ENCODE data around the gene DCAF4. TPM values are rescaled to one million over a fixed set of nuclear protein-coding genes. Genes with fewer than 3 reads are reported as not detected.

The DCAF4 gene
- total and polyA plus RNA-seq, 9 donors: 8.4 to 14.5 (median 11.3) TPM

- Histone ChIP-seq H3K9me3 (replicated peaks; ENCODE audit: control insufficient read depth, low read depth, low read length) (no peaks in the 10 kb centered on the region), H3K36me3 (ENCODE audit: control insufficient read depth, insufficient read depth, low read length) (no peaks in the 10 kb centered on the region), H3K4me1 (ENCODE audit: control insufficient read depth, insufficient read depth, low read length) (no peaks in the 10 kb centered on the region), H3K4me3 (ENCODE audit: low read length) (no peak overlapping the region), H3K27me3 (ENCODE audit: control insufficient read depth, insufficient read depth, low read length) (peaks cover 23% of the 10 kb centered on the region), H3K27ac (ENCODE audit: low read length) (no peak overlapping the region)
- no CpG with 5 or more reads among the region's 2 CpGs for WGBS (ENCODE audit: insufficient coverage)
- DNase-seq: no peak
Observed at GRCh38 chr14:72883109-72883508, 43.2 kb upstream of the DCAF4 start.

- no peaks in the 10 kb centered on the region for H3K4me1 ChIP-seq (ENCODE audit: control insufficient read depth, insufficient read depth, low read length)
- WGBS (ENCODE audit: insufficient coverage): 60% methylated on average over 2 of the region's 4 CpGs
- DNase-seq: no peak
- H3K27me3 ChIP-seq (ENCODE audit: control insufficient read depth, insufficient read depth, low read length): peaks cover 27% of the 10 kb centered on the region
- H3K36me3 ChIP-seq (ENCODE audit: control insufficient read depth, insufficient read depth, low read length): no peaks in the 10 kb centered on the region
- no peak overlapping the region for H3K4me3 ChIP-seq (ENCODE audit: low read length)
- H3K27ac ChIP-seq (ENCODE audit: low read length): no peak overlapping the region
- no peaks in the 10 kb centered on the region for H3K9me3 ChIP-seq (replicated peaks; ENCODE audit: control insufficient read depth, low read depth, low read length)
Observed at GRCh38 chr14:72883961-72884360, 42.3 kb upstream of the DCAF4 start.

GRCh38 chr14:72884386-72884785 lies 41.9 kb upstream of the DCAF4 start:
- H3K4me1 ChIP-seq (ENCODE audit: control insufficient read depth, insufficient read depth, low read length): no peaks in the 10 kb centered on the region
- H3K36me3 ChIP-seq (ENCODE audit: control insufficient read depth, insufficient read depth, low read length): no peaks in the 10 kb centered on the region
- no peak overlapping the region for H3K4me3 ChIP-seq (ENCODE audit: low read length)
- 100% methylated on average over 1 of the region's 4 CpGs for WGBS (ENCODE audit: insufficient coverage)
- peaks cover 31% of the 10 kb centered on the region for H3K27me3 ChIP-seq (ENCODE audit: control insufficient read depth, insufficient read depth, low read length)
- DNase-seq: no peak
- H3K9me3 ChIP-seq (replicated peaks; ENCODE audit: control insufficient read depth, low read depth, low read length): no peaks in the 10 kb centered on the region
- no peak overlapping the region for H3K27ac ChIP-seq (ENCODE audit: low read length)

DNA sequence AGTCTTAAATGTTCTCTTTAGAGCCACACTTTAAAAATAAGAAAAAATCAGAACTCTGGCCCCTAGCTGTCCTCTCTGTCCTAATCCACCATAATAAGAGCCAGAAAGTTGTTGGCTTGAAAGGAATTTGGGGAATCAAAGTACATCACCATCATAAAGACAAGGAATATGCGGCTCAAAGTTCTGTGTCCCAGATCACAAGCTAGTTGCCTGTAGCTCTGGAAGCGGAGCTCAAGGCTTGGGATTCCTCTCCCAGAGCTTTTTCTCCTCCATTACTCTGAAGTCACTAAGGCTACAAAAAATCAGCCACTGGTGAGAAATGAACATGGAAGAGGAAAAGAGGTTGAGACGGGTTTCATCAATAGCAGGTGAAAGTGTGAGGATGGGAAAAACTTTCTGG lies 38.8 kb upstream of the DCAF4 start:
- H3K36me3 ChIP-seq (ENCODE audit: control insufficient read depth, insufficient read depth, low read length): no peaks in the 10 kb centered on the region
- H3K27ac ChIP-seq (ENCODE audit: low read length): no peak overlapping the region
- no peaks in the 10 kb centered on the region for H3K9me3 ChIP-seq (replicated peaks; ENCODE audit: control insufficient read depth, low read depth, low read length)
- WGBS (ENCODE audit: insufficient coverage): no CpG with 5 or more reads among the region's 3 CpGs
- H3K4me1 ChIP-seq (ENCODE audit: control insufficient read depth, insufficient read depth, low read length): peaks cover 8% of the 10 kb centered on the region
- no peak for DNase-seq
- H3K27me3 ChIP-seq (ENCODE audit: control insufficient read depth, insufficient read depth, low read length): peaks cover 54% of the 10 kb centered on the region
- no peak overlapping the region for H3K4me3 ChIP-seq (ENCODE audit: low read length)

DNA sequence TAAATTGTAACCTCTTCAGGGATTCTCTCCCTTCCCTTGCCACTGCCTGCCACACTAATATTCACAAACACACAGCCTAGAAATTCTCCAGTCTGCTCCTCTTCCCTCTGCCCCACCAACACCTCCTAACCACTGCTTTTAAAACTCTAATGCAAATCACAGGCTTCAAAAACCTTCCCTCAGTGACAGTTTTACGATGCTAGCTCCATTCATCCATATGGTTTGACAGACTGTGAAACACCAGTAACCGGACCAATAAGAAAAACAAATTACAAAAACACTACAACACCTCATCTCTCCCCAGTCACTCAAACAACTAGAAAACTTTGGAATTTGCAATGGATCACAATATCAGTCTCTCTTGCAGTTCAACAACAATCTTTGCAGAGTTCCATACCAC lies 38.1 kb upstream of the DCAF4 start:
- Histone ChIP-seq H3K4me3 (ENCODE audit: low read length) (no peak overlapping the region), H3K36me3 (ENCODE audit: control insufficient read depth, insufficient read depth, low read length) (no peaks in the 10 kb centered on the region), H3K4me1 (ENCODE audit: control insufficient read depth, insufficient read depth, low read length) (peaks cover 14% of the 10 kb centered on the region), H3K27ac (ENCODE audit: low read length) (no peak overlapping the region), H3K27me3 (ENCODE audit: control insufficient read depth, insufficient read depth, low read length) (peaks cover 56% of the 10 kb centered on the region), H3K9me3 (replicated peaks; ENCODE audit: control insufficient read depth, low read depth, low read length) (no peaks in the 10 kb centered on the region)
- DNase-seq: no peak
- 29% methylated on average over 2 of the region's 2 CpGs for WGBS (ENCODE audit: insufficient coverage)

GRCh38 chr14:72888636-72889201 lies 37.5 kb upstream of the DCAF4 start:
- no peak for DNase-seq
- Histone ChIP-seq H3K27me3 (ENCODE audit: control insufficient read depth, insufficient read depth, low read length) (peaks cover 58% of the 10 kb centered on the region), H3K9me3 (replicated peaks; ENCODE audit: control insufficient read depth, low read depth, low read length) (no peaks in the 10 kb centered on the region), H3K36me3 (ENCODE audit: control insufficient read depth, insufficient read depth, low read length) (no peaks in the 10 kb centered on the region), H3K4me1 (ENCODE audit: control insufficient read depth, insufficient read depth, low read length) (peaks cover 14% of the 10 kb centered on the region), H3K4me3 (ENCODE audit: low read length) (no peak overlapping the region), H3K27ac (ENCODE audit: low read length) (no peak overlapping the region)
- WGBS (ENCODE audit: insufficient coverage): 83% methylated on average over 1 of the region's 2 CpGs

DNA sequence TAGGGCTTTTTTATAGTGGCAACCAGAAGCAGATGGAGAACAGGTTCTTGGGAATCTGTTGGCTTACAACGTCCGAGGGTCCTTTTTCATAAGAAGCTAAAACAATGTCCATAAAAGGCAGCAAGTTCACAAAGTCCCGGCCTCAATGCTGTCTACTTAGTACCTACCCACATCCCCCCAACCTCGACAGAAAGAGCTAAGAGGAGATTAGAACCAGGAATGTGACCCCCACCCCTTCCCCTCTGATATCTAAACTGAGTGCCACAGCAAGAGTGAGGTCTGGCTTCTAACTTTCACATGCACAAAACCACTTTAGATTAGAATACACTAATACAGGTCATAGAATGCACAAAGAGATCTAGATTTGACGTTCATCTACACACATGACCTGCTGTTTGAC lies 36.9 kb upstream of the DCAF4 start:
- peaks cover 60% of the 10 kb centered on the region for H3K27me3 ChIP-seq (ENCODE audit: control insufficient read depth, insufficient read depth, low read length)
- H3K4me1 ChIP-seq (ENCODE audit: control insufficient read depth, insufficient read depth, low read length): peaks cover 17% of the 10 kb centered on the region
- H3K27ac ChIP-seq (ENCODE audit: low read length): no peak overlapping the region
- no peak overlapping the region for H3K4me3 ChIP-seq (ENCODE audit: low read length)
- DNase-seq: no peak
- no peaks in the 10 kb centered on the region for H3K9me3 ChIP-seq (replicated peaks; ENCODE audit: control insufficient read depth, low read depth, low read length)
- no peaks in the 10 kb centered on the region for H3K36me3 ChIP-seq (ENCODE audit: control insufficient read depth, insufficient read depth, low read length)
- WGBS (ENCODE audit: insufficient coverage): 40% methylated on average over 1 of the region's 5 CpGs

GRCh38 chr14:72891666-72892102 lies 34.6 kb upstream of the DCAF4 start:
- Histone ChIP-seq H3K4me3 (ENCODE audit: low read length) (no peak overlapping the region), H3K9me3 (replicated peaks; ENCODE audit: control insufficient read depth, low read depth, low read length) (no peaks in the 10 kb centered on the region), H3K36me3 (ENCODE audit: control insufficient read depth, insufficient read depth, low read length) (no peaks in the 10 kb centered on the region), H3K27ac (ENCODE audit: low read length) (no peak overlapping the region), H3K27me3 (ENCODE audit: control insufficient read depth, insufficient read depth, low read length) (peaks cover 69% of the 10 kb centered on the region), H3K4me1 (ENCODE audit: control insufficient read depth, insufficient read depth, low read length) (peaks cover 26% of the 10 kb centered on the region)
- WGBS (ENCODE audit: insufficient coverage): 4% methylated on average over 11 of the region's 14 CpGs
- no peak for DNase-seq

GRCh38 chr14:72892103-72892878 lies 34.0 kb upstream of the DCAF4 start:
- no peak for DNase-seq
- Histone ChIP-seq H3K36me3 (ENCODE audit: control insufficient read depth, insufficient read depth, low read length) (no peaks in the 10 kb centered on the region), H3K27me3 (ENCODE audit: control insufficient read depth, insufficient read depth, low read length) (peaks cover 69% of the 10 kb centered on the region), H3K4me1 (ENCODE audit: control insufficient read depth, insufficient read depth, low read length) (peaks cover 26% of the 10 kb centered on the region), H3K9me3 (replicated peaks; ENCODE audit: control insufficient read depth, low read depth, low read length) (no peaks in the 10 kb centered on the region), H3K4me3 (ENCODE audit: low read length) (peak overlapping the region; percentile 74), H3K27ac (ENCODE audit: low read length) (no peak overlapping the region)
- WGBS (ENCODE audit: insufficient coverage): under 1% methylated on average over 33 of the region's 47 CpGs

GRCh38 chr14:72892879-72893635 lies 33.2 kb upstream of the DCAF4 start:
- peak; percentile 24 for DNase-seq
- Histone ChIP-seq H3K4me1 (ENCODE audit: control insufficient read depth, insufficient read depth, low read length) (peaks cover 26% of the 10 kb centered on the region), H3K27me3 (ENCODE audit: control insufficient read depth, insufficient read depth, low read length) (peaks cover 65% of the 10 kb centered on the region), H3K27ac (ENCODE audit: low read length) (no peak overlapping the region), H3K9me3 (replicated peaks; ENCODE audit: control insufficient read depth, low read depth, low read length) (no peaks in the 10 kb centered on the region), H3K36me3 (ENCODE audit: control insufficient read depth, insufficient read depth, low read length) (no peaks in the 10 kb centered on the region), H3K4me3 (ENCODE audit: low read length) (peak overlapping the region; percentile 74)
- WGBS (ENCODE audit: insufficient coverage): under 1% methylated on average over 66 of the region's 68 CpGs

Data from muscle of leg (tissue), 11 donors.